BLaER1 treated with 17β-estradiol and CSF1 and Interleukin-3, amounts not matched to agents 10 nM and 100 nM (cell line): Measurements from ENCODE around the gene ARAP1.

Source experiments
- H3K27ac ChIP-seq, 11 experiments: shearing (Covaris generic); formaldehyde crosslinking; 2 replicates each; pipeline ENCODE4 v1.8.1; 2022
- H3K27me3 ChIP-seq, 11 experiments: shearing (Covaris generic); formaldehyde crosslinking; 2 replicates each; pipeline ENCODE4 v1.8.1; 2022
- H3K36me3 ChIP-seq, 11 experiments: shearing (Covaris generic); formaldehyde crosslinking; 2 replicates each; pipeline ENCODE4 v1.8.1; 2022
- H3K4me1 ChIP-seq, 10 experiments: shearing (Covaris generic); formaldehyde crosslinking; 2 replicates each; pipeline ENCODE4 v1.8.1; 2022
- H3K4me2 ChIP-seq, 11 experiments: shearing (Covaris generic); formaldehyde crosslinking; 2 replicates each; pipeline ENCODE4 v1.8.1; 2022
- H3K4me3 ChIP-seq, 10 experiments: shearing (Covaris generic); formaldehyde crosslinking; 2 replicates each; pipeline ENCODE4 v1.8.1; 2022
- H3K9ac ChIP-seq, 11 experiments: shearing (Covaris generic); formaldehyde crosslinking; 2 replicates each; pipeline ENCODE4 v1.8.1; 2022
- H3K9me3 ChIP-seq, 11 experiments: shearing (Covaris generic); formaldehyde crosslinking; replicated peaks in 1 of 11; 2 replicates each; pipeline ENCODE4 v1.8.1; 2022
- H4K20me1 ChIP-seq, 11 experiments: shearing (Covaris generic); formaldehyde crosslinking; 2 replicates each; pipeline ENCODE4 v1.8.1; 2022
- Cebpa-rat ChIP-seq, 11 experiments: shearing (Covaris generic); IDR thresholded peaks; 2 replicates each; pipeline ENCODE4 v1.8.1; 2022

Gene ARAP1

DNA sequence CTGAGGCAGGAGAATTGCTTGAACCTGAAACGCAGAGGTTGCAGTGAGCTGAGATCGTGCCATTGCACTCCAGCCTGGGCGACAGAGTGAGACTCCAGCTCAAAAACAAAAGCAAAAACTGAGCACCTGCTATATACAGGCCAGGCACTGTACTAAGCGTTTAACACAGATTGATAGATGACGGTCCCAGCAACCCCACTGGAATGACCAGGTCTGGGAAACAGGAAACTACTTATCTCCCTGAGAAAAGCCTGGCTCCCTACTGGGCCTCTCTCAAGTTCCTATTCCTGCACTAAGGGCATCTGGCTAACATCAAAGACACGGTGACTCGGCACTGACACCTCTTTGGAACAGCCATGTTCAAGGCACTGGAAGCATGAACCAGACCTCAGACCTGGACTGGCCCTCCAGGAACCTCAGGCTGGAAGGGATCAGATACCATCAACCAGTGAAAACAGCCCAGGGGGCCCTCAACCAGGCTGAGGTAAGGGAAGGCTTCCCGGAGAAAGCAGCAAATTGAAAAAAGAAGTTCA is 16.6 kb downstream of the ARAP1 start:
- Histone ChIP-seq H3K4me3 (peak overlapping the region in 4 of 10 experiments; percentile 57 to 71 (median 66); a peak in 7 of 20 replicates), H3K27ac (peak overlapping the region; percentile 89 to 94 (median 93); a peak in 21 of 22 replicates), H3K27me3 (no peaks in the 10 kb centered on the region), H4K20me1 (peaks cover under 1 to 62% (median 9%) of the 10 kb centered on the region in 11 experiments; a peak in 14 of 22 replicates), H3K4me1 (peaks cover 51 to 99% (median 87%) of the 10 kb centered on the region in 10 experiments), H3K4me2 (peak overlapping the region; percentile 71 to 100 (median 96); a peak in 21 of 22 replicates), H3K9ac (peak overlapping the region; percentile 71 to 88 (median 80); a peak in 21 of 22 replicates), H3K36me3 (peaks cover 0 to 49% (median 26%) of the 10 kb centered on the region in 11 experiments; a peak in 16 of 22 replicates), H3K9me3 (no peaks in the 10 kb centered on the region; a peak in 2 of 22 replicates)
- no peak for TF ChIP-seq Cebpa-rat (IDR thresholded peaks at IDR 0.05)

DNA sequence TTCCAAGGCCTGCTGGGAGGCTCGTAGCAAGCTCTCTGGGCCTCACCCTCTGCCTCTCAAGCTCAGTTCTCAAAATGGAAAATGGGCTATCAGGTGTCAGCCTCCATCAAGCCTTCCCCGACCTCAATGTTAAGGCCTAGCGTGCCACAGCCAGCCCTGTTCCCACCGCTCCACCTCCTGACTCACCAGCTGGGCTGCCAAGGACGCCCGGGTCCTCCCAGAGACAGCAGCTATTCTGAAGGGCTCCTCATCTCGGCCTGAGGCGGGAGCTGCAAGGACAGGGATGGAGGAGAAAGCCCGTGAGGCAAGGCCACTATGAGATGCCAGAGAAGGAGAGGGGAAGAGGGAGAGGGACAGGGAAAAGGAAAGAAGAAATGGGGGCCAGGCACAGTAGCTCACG is 19.9 kb downstream of the ARAP1 start:
- Histone ChIP-seq H3K4me2 (peak overlapping the region in 5 of 11 experiments; percentile 94 to 100 (median 99); a peak in 8 of 22 replicates), H3K9ac (peak overlapping the region in 4 of 11 experiments; percentile 9 to 31 (median 22); a peak in 1 of 22 replicates), H3K36me3 (peaks cover 0 to 77% (median 27%) of the 10 kb centered on the region in 11 experiments; a peak in 16 of 22 replicates), H4K20me1 (peaks cover 0 to 92% (median 2%) of the 10 kb centered on the region in 11 experiments; a peak in 11 of 22 replicates), H3K27ac (peak overlapping the region in 6 of 11 experiments; percentile 35 to 93 (median 52); a peak in 9 of 22 replicates), H3K4me1 (peaks cover 32 to 99% (median 79%) of the 10 kb centered on the region in 10 experiments), H3K9me3 (no peaks in the 10 kb centered on the region; a peak in 2 of 22 replicates), H3K27me3 (no peaks in the 10 kb centered on the region), H3K4me3 (no peak overlapping the region)
- TF ChIP-seq Cebpa-rat (IDR thresholded peaks at IDR 0.05) = no peak

DNA sequence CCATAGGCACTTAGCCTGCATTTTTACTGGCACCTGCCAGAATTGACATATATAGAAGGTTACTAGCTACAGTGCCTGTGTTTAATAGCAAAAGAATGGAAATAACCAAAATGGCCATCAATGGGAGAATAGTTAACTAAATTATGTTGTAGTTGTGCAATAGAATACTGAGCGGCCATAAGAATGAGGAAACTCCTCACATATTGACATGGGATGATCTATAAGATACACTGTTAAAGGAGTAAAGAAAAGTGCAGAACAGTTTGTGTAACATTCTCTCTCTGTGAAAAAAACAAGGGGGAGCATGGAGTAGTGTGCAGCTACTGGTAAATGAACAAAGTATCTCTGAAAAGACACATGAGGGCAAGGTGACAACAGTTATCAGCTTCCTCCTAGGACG is 21.5 kb downstream of the ARAP1 start:
- no peaks in the 10 kb centered on the region for H3K27me3 ChIP-seq
- H3K4me1 ChIP-seq = peaks cover 22 to 97% (median 74%) of the 10 kb centered on the region in 10 experiments
- peaks cover 0 to 91% (median 32%) of the 10 kb centered on the region in 11 experiments; a peak in 18 of 22 replicates for H3K36me3 ChIP-seq
- no peak overlapping the region for H3K4me3 ChIP-seq
- no peaks in the 10 kb centered on the region; a peak in 2 of 22 replicates for H3K9me3 ChIP-seq
- H3K4me2 ChIP-seq = peak overlapping the region in 5 of 11 experiments; percentile 17 to 82 (median 65); a peak in 7 of 22 replicates
- no peak overlapping the region for H3K27ac ChIP-seq
- no peak for TF ChIP-seq Cebpa-rat (IDR thresholded peaks at IDR 0.05)
- no peak overlapping the region for H3K9ac ChIP-seq
- peaks cover 0 to 100% (median 6%) of the 10 kb centered on the region in 11 experiments; a peak in 11 of 22 replicates for H4K20me1 ChIP-seq

DNA sequence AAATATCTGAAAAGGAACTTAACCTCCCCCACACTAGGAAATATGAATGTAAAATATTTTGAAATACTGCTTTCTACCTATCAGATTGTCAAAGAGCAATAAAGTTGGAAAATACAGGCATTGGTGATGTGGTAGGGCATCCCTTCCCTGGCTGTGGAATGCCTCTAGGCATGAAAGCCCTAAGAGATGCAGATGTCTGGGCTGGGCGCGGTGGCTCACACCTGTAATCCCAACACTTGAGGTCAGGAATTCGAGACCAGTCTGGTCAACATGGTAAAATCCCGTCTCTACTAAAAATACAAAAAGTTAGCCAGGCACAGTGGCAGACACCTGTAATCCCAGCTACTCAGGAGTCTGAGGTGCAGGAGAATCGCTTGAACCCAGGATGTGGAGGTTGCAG is 22.0 kb downstream of the ARAP1 start:
- Histone ChIP-seq H3K4me2 (peak overlapping the region in 5 of 11 experiments; percentile 7 to 82 (median 65); a peak in 8 of 22 replicates), H3K27ac (no peak overlapping the region), H3K4me3 (no peak overlapping the region), H3K36me3 (peaks cover 0 to 93% (median 35%) of the 10 kb centered on the region in 11 experiments; a peak in 18 of 22 replicates), H3K9ac (peak overlapping the region in 1 of 11 experiments; percentile 45; a peak in 1 of 22 replicates), H3K9me3 (no peaks in the 10 kb centered on the region; a peak in 2 of 22 replicates), H3K4me1 (peaks cover 23 to 97% (median 74%) of the 10 kb centered on the region in 10 experiments), H3K27me3 (no peaks in the 10 kb centered on the region), H4K20me1 (peaks cover 0 to 100% (median 6%) of the 10 kb centered on the region in 11 experiments; a peak in 11 of 22 replicates)
- no peak for TF ChIP-seq Cebpa-rat (IDR thresholded peaks at IDR 0.05)

DNA sequence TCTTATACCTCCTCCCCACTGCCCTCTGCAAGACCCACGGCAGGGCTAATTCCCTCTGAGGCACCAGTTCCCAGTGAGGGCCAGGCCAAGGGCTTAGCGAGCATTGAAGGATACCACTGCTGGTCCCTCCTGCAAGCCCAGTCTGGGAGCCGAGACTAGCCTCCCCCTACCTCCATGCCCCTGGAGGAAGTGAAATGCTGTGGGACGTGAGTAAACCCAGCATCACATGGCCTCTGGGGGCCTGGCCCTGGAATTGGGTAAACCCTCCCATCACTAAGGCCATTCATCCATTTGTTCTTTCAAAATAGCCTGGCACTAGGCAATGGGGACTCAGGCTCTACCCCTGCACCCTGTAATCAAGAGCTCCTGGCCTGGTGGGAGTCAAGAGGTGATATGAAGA is 24.7 kb downstream of the ARAP1 start:
- peaks cover 0 to 95% (median 58%) of the 10 kb centered on the region in 11 experiments; a peak in 18 of 22 replicates for H3K36me3 ChIP-seq
- H3K9me3 ChIP-seq = no peaks in the 10 kb centered on the region; a peak in 2 of 22 replicates
- peak overlapping the region; percentile 20 to 69 (median 41); a peak in 18 of 22 replicates for H3K9ac ChIP-seq
- no peaks in the 10 kb centered on the region for H3K27me3 ChIP-seq
- peaks cover 34 to 97% (median 74%) of the 10 kb centered on the region in 10 experiments for H3K4me1 ChIP-seq
- no peak for TF ChIP-seq Cebpa-rat (IDR thresholded peaks at IDR 0.05)
- peaks cover 0 to 100% (median 6%) of the 10 kb centered on the region in 11 experiments; a peak in 13 of 22 replicates for H4K20me1 ChIP-seq
- H3K27ac ChIP-seq = peak overlapping the region in 10 of 11 experiments; percentile 21 to 66 (median 50); a peak in 18 of 22 replicates
- peak overlapping the region; percentile 37 to 86 (median 72) for H3K4me2 ChIP-seq
- no peak overlapping the region; a peak in 4 of 20 replicates for H3K4me3 ChIP-seq

DNA sequence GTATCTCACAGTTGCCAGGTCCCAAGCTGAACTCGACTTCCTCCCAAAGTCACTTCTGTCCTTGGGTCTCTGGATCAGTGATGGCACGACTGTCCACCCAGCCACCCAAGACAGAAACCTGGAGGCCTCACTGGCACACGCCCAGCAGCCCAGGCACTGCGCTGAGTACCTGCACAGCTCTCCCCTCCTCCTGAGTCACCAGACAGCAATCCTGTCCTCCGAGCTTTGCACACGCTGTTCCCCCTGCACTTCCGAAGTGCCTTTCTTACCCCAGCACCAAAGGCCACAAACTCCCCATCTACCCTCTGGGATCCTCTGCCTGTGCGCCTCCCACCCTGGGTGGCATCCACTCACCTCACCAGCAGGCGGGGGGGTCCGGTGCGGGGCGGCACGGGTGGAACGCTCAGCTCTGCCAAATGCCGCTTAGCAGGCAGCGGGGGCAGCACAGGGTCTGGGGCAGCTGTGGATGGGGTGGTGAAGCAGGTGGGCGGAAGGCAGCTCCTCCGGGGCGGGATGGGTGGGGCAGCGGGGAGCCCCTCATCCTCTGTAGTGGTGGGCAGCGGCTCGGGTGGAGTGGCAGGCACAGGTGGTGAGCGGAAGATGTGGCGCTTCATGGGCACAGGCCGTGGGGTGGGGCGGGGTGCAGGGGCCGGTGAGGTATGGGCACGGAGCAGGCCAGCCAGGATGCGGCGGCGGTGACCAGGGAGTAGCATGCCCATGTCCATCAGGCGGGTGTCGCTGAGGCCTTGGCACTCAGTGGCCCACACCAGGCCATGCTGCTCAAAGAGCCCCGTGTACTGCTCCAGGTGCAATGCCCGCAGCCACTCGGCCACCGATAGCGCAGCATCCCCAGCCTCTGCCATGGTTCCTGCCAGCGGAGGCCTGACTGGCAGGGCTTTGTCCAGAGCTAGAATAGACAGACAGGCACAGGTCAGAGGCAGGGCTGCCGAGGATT is 25.7 kb downstream of the ARAP1 start:
- peak overlapping the region in 9 of 11 experiments; percentile 34 to 90 (median 53); a peak in 16 of 22 replicates for H3K27ac ChIP-seq
- peaks cover 40 to 90% (median 77%) of the 10 kb centered on the region in 10 experiments for H3K4me1 ChIP-seq
- no peak overlapping the region for H3K4me3 ChIP-seq

DNA sequence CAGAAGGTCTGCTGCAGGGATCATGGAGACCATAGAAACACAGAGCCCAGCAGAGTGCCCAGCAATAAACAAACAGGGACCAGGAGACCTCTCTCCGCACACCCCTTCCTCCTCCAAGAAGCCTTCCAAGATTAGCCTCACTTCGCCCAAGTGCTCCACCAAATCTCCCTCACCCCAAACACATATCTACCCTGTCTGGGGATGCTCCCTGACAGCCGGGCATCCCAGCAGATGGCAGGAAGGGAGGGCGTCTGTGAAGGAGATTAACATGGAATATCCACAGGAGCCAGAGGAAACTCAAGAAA is 26.5 kb downstream of the ARAP1 start:
- H3K27ac ChIP-seq = peak overlapping the region in 9 of 11 experiments; percentile 0 to 90 (median 37); a peak in 13 of 22 replicates
- no peaks in the 10 kb centered on the region for H3K9me3 ChIP-seq
- H3K4me3 ChIP-seq = no peak overlapping the region
- H3K36me3 ChIP-seq = peaks cover 0 to 84% (median 39%) of the 10 kb centered on the region in 11 experiments; a peak in 17 of 22 replicates
- peak overlapping the region in 7 of 11 experiments; percentile 4 to 41 (median 15); a peak in 9 of 22 replicates for H3K9ac ChIP-seq
- peaks cover 6 to 96% (median 16%) of the 10 kb centered on the region in 11 experiments; a peak in 17 of 22 replicates for H4K20me1 ChIP-seq
- H3K4me2 ChIP-seq = peak overlapping the region in 10 of 11 experiments; percentile 11 to 100 (median 63); a peak in 15 of 22 replicates
- H3K27me3 ChIP-seq = no peaks in the 10 kb centered on the region
- no peak for TF ChIP-seq Cebpa-rat (IDR thresholded peaks at IDR 0.05)
- H3K4me1 ChIP-seq = peaks cover 48 to 90% (median 81%) of the 10 kb centered on the region in 10 experiments

More for the DNA sequence above, 25.7 kb downstream of the ARAP1 start:
- peaks cover 0 to 96% (median 7%) of the 10 kb centered on the region in 11 experiments; a peak in 14 of 22 replicates for H4K20me1 ChIP-seq
- H3K9ac ChIP-seq = peak overlapping the region in 9 of 11 experiments; percentile 27 to 69 (median 42); a peak in 12 of 22 replicates
- H3K9me3 ChIP-seq = no peaks in the 10 kb centered on the region; a peak in 2 of 22 replicates
- TF ChIP-seq Cebpa-rat (IDR thresholded peaks at IDR 0.05) = no peak
- H3K4me2 ChIP-seq = peak overlapping the region in 10 of 11 experiments; percentile 37 to 100 (median 80); a peak in 19 of 22 replicates
- H3K27me3 ChIP-seq = no peaks in the 10 kb centered on the region
- peaks cover 0 to 85% (median 48%) of the 10 kb centered on the region in 11 experiments; a peak in 18 of 22 replicates for H3K36me3 ChIP-seq
